ENCODE data around the gene TRAPPC6A.

The TRAPPC6A gene

GRCh38 chr19:45184115-45184514, 6.1 kb upstream of the TRAPPC6A start:
- no peak for DNase-seq

- no peak for DNase-seq
Measured at GRCh38 chr19:45182758-45183157, 4.7 kb upstream of the TRAPPC6A start.

DNA sequence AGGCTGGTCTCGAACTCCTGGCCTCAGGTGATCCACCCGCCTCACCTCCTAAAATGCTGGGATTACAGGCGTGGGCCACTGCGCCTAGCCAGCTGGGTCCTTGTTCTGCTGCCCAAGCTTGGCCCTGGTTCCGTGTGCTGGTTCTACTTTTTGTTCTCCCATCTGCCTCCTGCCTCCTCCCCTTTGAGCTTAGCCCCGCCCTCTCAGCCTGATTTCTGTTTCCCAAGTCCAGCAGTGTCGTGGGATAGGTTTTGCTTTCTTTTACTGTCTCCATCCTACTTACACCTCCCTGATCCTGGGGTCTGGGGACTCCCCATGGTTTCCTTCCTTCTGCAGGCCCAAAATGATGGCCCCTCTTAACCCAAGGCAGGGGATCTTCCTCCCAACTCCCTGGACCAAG, 2.9 kb upstream of the TRAPPC6A start:
- no peak for DNase-seq

GRCh38 chr19:45179892-45180370, 1.9 kb upstream of the TRAPPC6A start:
- no peak for DNase-seq

DNA sequence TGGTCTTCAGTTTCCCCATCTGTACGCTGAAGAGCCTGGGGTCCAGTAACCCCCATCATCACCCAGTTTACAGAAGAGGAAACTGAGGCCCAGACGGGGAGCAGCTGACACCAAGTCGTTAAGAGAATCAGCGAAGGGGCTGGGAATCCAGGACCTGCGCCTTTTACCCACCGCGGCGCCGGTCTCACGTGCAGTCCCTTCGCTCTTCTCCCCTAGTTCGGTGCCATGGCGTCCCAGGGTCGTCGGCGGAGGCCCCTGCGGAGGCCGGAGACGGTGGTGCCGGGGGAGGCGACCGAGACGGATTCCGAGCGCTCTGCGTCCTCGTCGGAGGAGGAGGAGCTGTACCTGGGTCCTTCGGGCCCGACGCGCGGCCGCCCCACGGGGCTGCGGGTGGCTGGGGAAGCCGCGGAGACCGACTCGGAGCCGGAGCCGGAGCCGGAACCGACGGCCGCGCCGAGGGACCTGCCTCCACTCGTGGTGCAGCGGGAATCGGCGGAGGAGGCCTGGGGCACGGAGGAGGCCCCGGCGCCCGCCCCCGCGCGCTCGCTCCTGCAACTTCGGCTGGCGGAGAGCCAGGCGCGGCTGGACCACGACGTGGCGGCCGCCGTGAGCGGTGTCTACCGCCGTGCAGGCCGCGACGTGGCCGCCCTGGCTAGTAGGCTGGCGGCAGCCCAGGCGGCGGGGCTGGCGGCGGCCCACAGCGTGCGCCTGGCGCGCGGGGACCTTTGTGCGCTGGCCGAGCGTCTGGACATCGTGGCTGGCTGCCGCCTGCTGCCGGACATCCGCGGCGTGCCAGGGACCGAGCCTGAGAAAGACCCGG, 1.2 kb upstream of the TRAPPC6A start:
- peak; percentile 49 for DNase-seq

GRCh38 chr19:45178262-45179071, 430 bp upstream of the TRAPPC6A start, which contains the start of gene BLOC1S3:
BLOC1S3 (plus strand) TSS chr19:45178784; CDS start chr19:45179297, 513 bp downstream.
- DNase-seq: peak; percentile 100

DNA sequence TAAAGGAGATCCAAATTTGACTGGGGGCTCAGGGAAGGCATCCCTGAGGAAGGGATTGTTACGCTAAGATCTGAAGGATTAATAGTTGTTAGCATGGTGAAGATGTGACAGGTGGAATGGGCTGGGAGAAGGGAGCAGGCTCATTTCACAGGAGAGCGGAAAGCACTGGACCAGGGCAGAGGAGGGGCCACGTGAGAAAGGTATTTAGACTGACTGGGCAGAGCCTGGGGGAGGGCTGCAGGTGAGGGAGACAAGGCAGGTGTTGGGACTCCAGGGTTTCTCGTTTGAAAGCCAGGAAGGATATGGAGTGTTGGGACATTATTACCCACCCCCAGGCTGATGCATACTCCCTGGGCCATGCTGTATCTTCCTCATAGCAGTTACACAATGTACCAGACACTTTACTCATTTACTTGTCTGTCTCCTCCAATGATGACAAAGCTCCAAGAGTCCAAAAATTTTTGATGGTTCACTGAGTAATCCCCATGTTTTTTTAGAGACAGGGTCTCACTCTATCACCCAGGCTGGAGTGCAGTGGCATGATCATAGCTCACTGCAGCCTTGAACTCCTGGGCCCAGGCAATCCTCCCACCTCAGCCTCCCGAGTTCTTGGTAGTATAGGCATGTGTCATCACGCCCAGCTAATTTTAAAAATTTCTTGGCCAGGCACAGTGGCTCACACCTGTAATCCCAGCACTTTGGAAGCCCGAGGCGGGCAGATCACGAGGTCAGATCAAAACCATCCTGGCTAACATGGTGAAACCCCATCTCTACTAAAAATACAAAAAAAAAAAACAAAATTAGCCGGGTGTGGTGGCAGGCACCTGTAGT, 2.3 kb downstream of the TRAPPC6A start:
- DNase-seq: no peak

- no peak for DNase-seq
Measured at GRCh38 chr19:45173816-45174215, 4.2 kb downstream of the TRAPPC6A start.

GRCh38 chr19:45172611-45173208, 5.3 kb downstream of the TRAPPC6A start:
- DNase-seq: no peak

- DNase-seq: peak; percentile 29
Measured at GRCh38 chr19:45172173-45172572, 5.9 kb downstream of the TRAPPC6A start.

DNA sequence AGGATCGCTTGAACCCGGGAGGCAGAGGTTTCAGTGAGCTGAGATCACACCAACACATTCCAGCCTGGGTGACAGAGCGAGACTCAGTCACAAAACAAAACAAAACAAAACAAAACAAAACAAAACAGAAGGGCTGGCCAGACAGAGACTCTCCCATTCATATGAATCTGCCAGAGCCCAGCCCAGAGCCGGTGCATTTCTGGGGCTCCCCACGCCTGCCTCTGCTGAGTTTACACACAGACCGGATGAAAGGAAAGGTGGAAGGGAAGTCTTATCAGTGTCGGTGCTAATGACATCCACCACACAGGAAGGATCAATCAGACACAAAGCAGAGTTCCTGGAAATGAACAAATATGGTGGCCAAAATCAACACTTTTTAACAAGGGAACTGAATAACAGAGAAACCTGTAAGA, 6.8 kb downstream of the TRAPPC6A start:
- peak; percentile 24 for DNase-seq

DNA sequence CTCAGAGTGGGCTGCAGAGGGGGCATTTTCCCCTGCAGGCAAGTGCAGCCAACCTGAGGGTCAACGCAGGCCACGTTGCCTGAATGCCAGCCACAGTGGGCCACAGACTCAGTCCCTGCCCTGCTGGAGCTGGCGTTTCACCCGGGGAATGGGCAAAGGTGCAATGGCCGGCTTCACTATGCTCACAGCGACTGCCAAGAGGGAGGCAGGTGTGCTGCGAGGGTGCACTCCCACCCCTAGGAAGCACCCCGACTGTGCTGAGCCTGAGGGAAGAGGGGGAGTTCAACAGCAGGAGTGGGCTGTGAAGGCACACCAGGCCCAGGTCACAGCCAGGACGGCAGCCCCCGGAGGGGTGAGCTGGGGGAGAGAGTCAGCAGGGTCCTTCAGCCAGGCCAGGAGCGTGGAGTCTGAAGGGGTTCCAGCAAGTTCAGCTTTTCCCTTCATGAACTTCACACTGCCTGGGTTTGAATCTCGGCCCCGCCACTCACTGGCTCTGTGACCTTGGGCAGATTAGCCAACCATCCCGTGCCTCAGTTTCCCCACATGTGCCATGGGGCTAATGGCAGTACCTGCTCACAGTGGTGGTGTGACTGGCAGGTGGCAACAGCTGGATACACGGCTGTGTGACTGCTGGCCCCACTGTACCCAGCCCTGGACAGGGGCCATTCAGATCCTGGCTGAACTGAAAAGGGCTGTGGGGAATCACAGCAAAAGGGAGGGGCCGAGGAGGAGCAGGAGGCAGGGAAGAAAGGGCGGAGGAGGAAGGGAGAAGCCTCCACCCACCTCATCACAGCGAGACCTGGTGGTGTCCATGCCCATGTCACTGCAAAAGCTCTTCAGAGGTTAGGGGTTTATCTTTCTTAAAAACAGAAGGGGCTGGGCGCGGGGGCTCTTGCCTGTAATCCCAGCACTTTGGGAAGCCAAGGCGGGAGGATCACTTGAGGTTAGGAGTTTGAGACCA, 7.6 kb downstream of the TRAPPC6A start:
- DNase-seq: no peak

DNA sequence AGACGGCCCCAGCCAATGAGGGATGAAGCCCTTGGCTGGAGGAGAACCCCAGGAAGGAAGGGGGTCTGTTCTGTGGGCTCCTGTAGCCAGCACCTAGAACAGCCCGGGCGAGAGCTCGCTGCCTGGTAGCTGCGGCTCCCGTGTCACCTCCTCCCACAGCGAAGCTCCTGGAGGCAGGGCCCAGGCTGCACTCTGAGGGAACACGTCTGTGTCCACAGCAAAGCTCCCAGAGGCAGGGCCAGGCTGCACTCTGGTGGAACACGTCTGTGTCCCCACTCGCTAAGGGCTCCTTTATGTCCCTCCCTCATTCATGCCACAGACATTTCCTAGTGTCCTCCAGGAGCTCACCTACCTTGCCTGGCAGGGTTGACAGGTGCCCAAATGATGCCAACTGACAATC, 8.4 kb downstream of the TRAPPC6A start:
- DNase-seq: no peak

DNA sequence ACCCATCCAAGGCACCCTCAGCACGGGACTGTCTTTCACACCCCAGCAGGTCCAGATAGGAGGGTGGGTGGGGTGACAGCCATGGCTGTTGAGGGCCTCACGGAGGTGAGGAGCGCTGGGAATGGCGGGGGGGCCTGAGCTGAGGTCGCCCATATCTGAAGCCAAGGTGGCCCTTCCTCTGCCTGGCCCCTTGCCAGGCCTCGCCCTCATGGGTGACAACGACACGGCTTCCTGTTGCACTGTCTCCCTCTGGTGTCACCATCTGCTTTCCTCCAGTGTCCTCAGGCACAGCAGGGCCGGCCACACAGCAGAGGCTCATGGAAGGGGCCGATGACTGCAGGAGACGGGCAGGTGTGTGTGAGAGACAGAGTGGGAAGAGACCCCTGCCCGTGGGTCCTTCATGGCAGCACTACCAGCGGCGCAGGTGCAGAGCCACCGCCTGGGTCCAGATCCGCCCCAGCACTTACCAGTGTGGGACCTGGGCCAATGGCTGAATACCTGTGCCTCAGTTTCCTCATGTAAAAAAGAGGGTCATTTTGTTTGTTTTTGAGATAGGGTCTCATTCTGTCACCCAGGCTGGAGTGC, 9.2 kb downstream of the TRAPPC6A start:
- no peak for DNase-seq

DNA sequence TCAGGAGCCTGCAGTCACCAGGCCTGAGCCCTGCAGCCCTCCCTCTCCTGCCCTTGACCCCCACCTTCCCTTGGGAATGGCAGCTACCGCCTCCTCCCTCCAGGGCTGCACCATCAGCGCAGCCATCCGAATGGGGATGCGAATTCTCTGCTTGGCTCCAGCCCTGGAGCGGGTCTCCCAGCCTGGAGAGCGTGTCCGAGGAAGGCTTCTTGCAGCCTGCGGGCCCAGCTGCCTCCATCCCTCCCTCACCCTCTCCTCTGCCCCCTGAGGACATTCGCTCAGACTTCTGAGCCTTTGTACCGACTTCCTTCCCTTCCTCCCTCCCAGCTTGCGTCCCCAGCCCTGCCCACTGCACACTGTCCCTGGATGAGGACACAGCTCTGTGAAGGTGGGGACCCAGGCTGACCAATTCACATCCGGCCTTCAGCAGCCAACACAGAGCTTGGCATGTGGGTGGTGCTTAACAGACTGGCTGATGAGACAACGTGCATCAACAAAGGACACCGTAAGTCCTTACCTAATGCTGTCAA, 11.2 kb downstream of the TRAPPC6A start:
- no peak for DNase-seq

DNA sequence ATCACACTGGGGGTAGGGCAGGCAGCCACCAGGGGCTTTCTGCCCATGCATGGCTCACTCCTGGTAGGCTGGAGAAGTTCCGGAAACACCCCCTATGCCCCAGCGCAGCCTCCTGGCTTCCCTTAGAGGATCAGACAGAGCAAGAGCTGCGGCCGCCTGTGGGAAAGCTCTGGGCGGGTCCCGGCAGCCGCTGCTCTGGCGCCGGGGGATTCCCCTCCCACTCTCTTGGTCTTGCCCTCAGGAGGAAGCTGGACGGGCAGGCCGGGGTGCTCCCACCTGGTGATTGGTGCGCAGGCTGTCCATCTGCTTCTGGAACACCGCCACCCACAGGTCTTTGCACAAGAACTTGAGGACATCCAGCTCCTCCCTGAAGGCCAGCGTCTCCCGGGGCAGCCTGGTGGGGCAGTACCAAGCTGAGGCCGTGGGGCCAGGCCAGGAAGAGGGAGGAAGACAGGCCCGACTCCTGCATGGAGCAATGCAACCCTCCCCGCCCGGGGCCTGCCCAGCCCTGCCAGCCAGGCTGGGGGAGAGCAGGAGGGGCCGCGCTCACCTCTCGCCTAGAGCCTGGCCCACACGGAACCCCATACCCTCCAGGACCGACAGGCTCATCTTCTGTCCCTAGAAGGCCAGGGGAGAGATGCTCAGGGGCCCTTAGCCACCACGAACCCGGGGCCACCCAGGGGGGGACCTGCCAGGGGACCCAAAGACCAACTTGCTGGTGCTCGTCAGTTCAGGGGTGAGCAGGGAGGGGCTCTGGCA, 13.3 kb downstream of the TRAPPC6A start:
- DNase-seq: peak; percentile 56

DNA sequence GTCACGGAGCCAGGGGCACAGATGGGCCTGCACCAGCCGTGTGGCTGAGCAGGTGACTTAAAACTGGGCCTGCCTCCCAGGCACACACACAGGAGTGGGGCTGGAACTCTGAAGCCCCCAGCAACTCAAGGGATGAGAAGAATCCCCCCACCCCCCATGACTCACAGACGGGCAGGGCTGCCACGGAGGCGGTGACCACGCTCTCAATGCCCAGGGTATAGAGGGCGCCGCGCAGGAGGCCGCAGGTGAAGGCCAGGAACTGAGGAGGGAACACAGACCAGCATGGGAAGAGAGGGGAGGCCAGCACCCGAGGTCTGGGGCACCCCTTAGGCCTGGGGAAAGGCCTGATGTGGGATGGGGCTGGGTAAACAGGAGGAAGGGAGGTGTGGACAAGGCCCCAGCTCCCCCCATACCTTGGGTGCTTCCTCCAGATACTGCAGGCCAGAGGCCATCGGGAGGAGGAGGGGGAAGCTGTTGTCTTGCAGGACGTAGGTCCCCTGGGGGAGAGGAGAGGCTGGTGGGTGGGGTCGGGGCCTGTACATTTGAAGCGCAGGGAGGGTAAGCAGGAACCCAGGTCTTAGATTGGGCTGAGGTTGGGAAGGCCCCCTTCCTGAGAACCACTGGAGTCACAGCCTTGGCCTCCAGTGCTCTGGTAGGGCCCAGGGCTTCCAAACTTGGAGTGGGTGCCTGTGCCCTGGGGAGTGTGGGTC, 14.1 kb downstream of the TRAPPC6A start:
- no peak for DNase-seq

DNA sequence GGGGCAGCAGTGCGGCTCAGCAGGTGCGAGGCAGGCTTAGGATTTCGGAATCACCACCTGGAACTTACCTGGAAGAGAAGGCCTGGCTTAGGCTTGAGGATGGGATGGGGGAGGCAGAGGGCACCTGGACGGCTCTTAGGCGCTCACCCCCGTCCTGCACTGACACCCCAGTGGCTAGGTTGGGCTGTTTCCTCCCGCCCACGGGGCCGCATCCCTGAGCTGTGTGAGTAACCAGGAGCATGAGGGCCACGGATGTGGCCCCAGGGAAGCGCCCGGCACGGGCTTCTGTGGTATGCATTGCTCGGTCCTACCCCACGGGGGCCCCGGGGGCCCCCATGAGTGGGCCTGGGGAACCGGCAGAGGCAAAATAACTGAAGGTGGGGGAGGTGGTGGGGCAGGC, 14.9 kb downstream of the TRAPPC6A start:
- DNase-seq: no peak

- no peak for DNase-seq
Measured at GRCh38 chr19:45162608-45163143, 15.4 kb downstream of the TRAPPC6A start.

Measured in stimulated activated CD4-positive, alpha-beta T cell treated with anti-CD3 and anti-CD28 coated beads, Interleukin-4, amount 100 ng/mL, for 1 hour (primary cell).